Anterior cingulate cortex (tissue), 58 donors: ENCODE results near the gene ACBD4.
A peak's percentile ranks its signal among the peaks of the same experiment; 100 is the strongest.

Experiments
- DNase-seq, 58 donors: peaks; one replicate each; lab custom pipeline; 2025; lab: John Stamatoyannopoulos, UW

The ACBD4 gene

GRCh38 chr17:45135192-45135977 lies at the start of gene ACBD4:
Gene ACBD4 (plus strand): TSS chr17:45135687. CDS start chr17:45136145, 458 bp downstream.
- peak; percentile 68 to 98 (median 89) for DNase-seq

GRCh38 chr17:45086391-45086790 lies 49.1 kb upstream of the ACBD4 start:
- DNase-seq = peak in 1 of 58 donors; percentile 37

- DNase-seq = peak in 6 of 58 donors; percentile 29 to 68 (median 52)
Observed at GRCh38 chr17:45086865-45087503, 48.5 kb upstream of the ACBD4 start.

- DNase-seq = peak in 3 of 58 donors; percentile 41 to 53 (median 50)
Observed at GRCh38 chr17:45087504-45087975, 47.9 kb upstream of the ACBD4 start.

GRCh38 chr17:45087978-45088377 lies 47.5 kb upstream of the ACBD4 start:
- no peak for DNase-seq

- no peak for DNase-seq
Observed at GRCh38 chr17:45088741-45089140, 46.7 kb upstream of the ACBD4 start.

GRCh38 chr17:45090711-45091110 lies 44.8 kb upstream of the ACBD4 start:
- DNase-seq = no peak

- DNase-seq = no peak
Observed at GRCh38 chr17:45091778-45092425, 43.6 kb upstream of the ACBD4 start.

GRCh38 chr17:45092911-45093430 lies 42.5 kb upstream of the ACBD4 start:
- DNase-seq = peak in 56 of 58 donors; percentile 41 to 98 (median 90)

- DNase-seq = peak in 2 of 58 donors; percentile 37 to 48
Observed at GRCh38 chr17:45093444-45094110, 41.9 kb upstream of the ACBD4 start.

GRCh38 chr17:45096141-45096540 lies 39.3 kb upstream of the ACBD4 start:
- DNase-seq = peak in 1 of 58 donors; percentile 17

GRCh38 chr17:45096926-45097325 lies 38.6 kb upstream of the ACBD4 start:
- DNase-seq = no peak

GRCh38 chr17:45098081-45098868 lies 37.2 kb upstream of the ACBD4 start:
- no peak for DNase-seq

GRCh38 chr17:45098869-45099616 lies 36.4 kb upstream of the ACBD4 start:
- peak in 53 of 58 donors; percentile 36 to 86 (median 70) for DNase-seq

- DNase-seq = no peak
Observed at GRCh38 chr17:45101546-45101882, 34.0 kb upstream of the ACBD4 start.

GRCh38 chr17:45101883-45102811 lies 33.3 kb upstream of the ACBD4 start:
- peak in 2 of 58 donors; percentile 18 to 29 for DNase-seq

- DNase-seq = no peak
Observed at GRCh38 chr17:45102856-45103255, 32.6 kb upstream of the ACBD4 start.
